WTC11 (cell line): Measurements from ENCODE around the gene PLA2G2E. TPM values are rescaled to one million over a fixed set of nuclear protein-coding genes. Genes with fewer than 3 reads are reported as not detected.

Experiments used
- ATAC-seq: fragments of 200-7000 bp; cut with Tn5 transposase; 2 replicates; pipeline ENCODE4 v1.10.0; 2021; ENCODE audit warnings: mild to moderate bottlenecking, moderate library complexity
- CTCF ChIA-PET: fragments of 300-600 bp; sonication (Branson Sonifier 250); formaldehyde crosslinking; loops from one replicate; lab custom pipeline; 2021; ENCODE audit warnings: antibody characterized with exemption; lab: Charles Lee
- POLR2A ChIA-PET: fragments of 350-600 bp; sonication (Branson Sonifier 250); formaldehyde crosslinking; loops from one replicate; lab custom pipeline; 2021; ENCODE audit warnings: antibody characterized with exemption; lab: Charles Lee
- DNase-seq: peaks from one replicate; pipeline ENCODE4 v3.0.0; 2021; ENCODE audit warnings: low spot score
- H3K27ac Mint-ChIP-seq: 2 replicates; pipeline ENCODE4 v1.8.0; 2021; ENCODE audit warnings: mixed read lengths
- H3K27me3 Mint-ChIP-seq: 2 replicates; pipeline ENCODE4 v1.8.0; 2021; ENCODE audit warnings: low read depth, mild to moderate bottlenecking, moderate library complexity, mixed read lengths
- H3K36me3 Mint-ChIP-seq: 2 replicates; pipeline ENCODE4 v1.8.0; 2021; ENCODE audit warnings: mixed read lengths
- H3K4me1 Mint-ChIP-seq: 2 replicates; pipeline ENCODE4 v1.8.0; 2022; ENCODE audit warnings: mixed read lengths
- H3K4me3 Mint-ChIP-seq: 2 replicates; pipeline ENCODE4 v1.8.0; 2021; ENCODE audit warnings: mild to moderate bottlenecking, moderate library complexity, mixed read lengths
- H3K9me3 Mint-ChIP-seq: 2 replicates; pipeline ENCODE4 v1.8.0; 2021; ENCODE audit warnings: mixed read lengths
- ARID4B ChIP-seq: sonication (generic); formaldehyde crosslinking; IDR thresholded peaks from 2 replicates; pipeline ENCODE4 v1.8.0; 2023; ENCODE audit warnings: missing genetic modification reagents, mild to moderate bottlenecking, borderline replicate concordance
- ATF2 ChIP-seq: sonication (generic); formaldehyde crosslinking; IDR thresholded peaks from 2 replicates; pipeline ENCODE4 v1.8.1; 2022; ENCODE audit warnings: low read depth, missing genetic modification reagents, borderline replicate concordance
- CDX4 ChIP-seq: fragments of 250-450 bp; sonication (Bioruptor Pico); IDR thresholded peaks from 2 replicates; pipeline ENCODE4 v1.9.0; 2021; ENCODE audit warnings: moderate library complexity, mild to moderate bottlenecking, inconsistent platforms, borderline replicate concordance
- CTCF ChIP-seq: fragments of 200-600 bp; IDR thresholded peaks from 2 replicates; pipeline ENCODE4 v1.8.0; 2022; ENCODE audit warnings: antibody characterized with exemption
- GRHL2 ChIP-seq: fragments of 250-450 bp; sonication (Bioruptor Pico); IDR thresholded peaks from 2 replicates; pipeline ENCODE4 v1.8.0; 2022; ENCODE audit warnings: mild to moderate bottlenecking, moderate library complexity; ENCODE audit not compliant: insufficient replicate concordance, severe bottlenecking
- IRF1 ChIP-seq: sonication (generic); formaldehyde crosslinking; IDR thresholded peaks from 2 replicates; pipeline ENCODE4 v1.8.0; 2023; ENCODE audit warnings: missing genetic modification reagents
- KAT7 ChIP-seq: sonication (generic); formaldehyde crosslinking; IDR thresholded peaks from 2 replicates; pipeline ENCODE4 v1.8.1; 2023; ENCODE audit warnings: missing genetic modification reagents, mild to moderate bottlenecking, borderline replicate concordance
- MXD4 ChIP-seq: fragments of 250-450 bp; sonication (Bioruptor Pico); IDR thresholded peaks from 2 replicates; pipeline ENCODE4 v1.8.0; 2021; ENCODE audit warnings: mild to moderate bottlenecking, moderate library complexity, borderline replicate concordance
- MYBL2 ChIP-seq: sonication (generic); formaldehyde crosslinking; IDR thresholded peaks from 2 replicates; pipeline ENCODE4 v1.8.1; 2023; ENCODE audit warnings: mild to moderate bottlenecking, moderate library complexity, missing genetic modification reagents
- NFATC4 ChIP-seq: fragments of 250-450 bp; sonication (Bioruptor Pico); IDR thresholded peaks from 2 replicates; pipeline ENCODE4 v1.9.0; 2021; ENCODE audit warnings: mild to moderate bottlenecking
- NFYB ChIP-seq: sonication (generic); formaldehyde crosslinking; conservative IDR thresholded peaks from 2 replicates; pipeline ENCODE4 v1.8.0; 2022; ENCODE audit warnings: low read depth, missing genetic modification reagents
- NR2C2 ChIP-seq: sonication (generic); formaldehyde crosslinking; IDR thresholded peaks from 2 replicates; pipeline ENCODE4 v1.8.0; 2022; ENCODE audit warnings: mild to moderate bottlenecking, missing genetic modification reagents
- NR3C1 ChIP-seq: sonication (generic); formaldehyde crosslinking; conservative IDR thresholded peaks from 2 replicates; pipeline ENCODE4 v1.8.1; 2023; ENCODE audit warnings: low read depth, mild to moderate bottlenecking, missing genetic modification reagents
- OVOL2 ChIP-seq: fragments of 250-450 bp; sonication (Bioruptor Pico); IDR thresholded peaks from 2 replicates; pipeline ENCODE4 v1.9.0; 2021; ENCODE audit warnings: mild to moderate bottlenecking, borderline replicate concordance
- RORB ChIP-seq: fragments of 250-450 bp; sonication (Bioruptor Pico); IDR thresholded peaks from 2 replicates; pipeline ENCODE4 v1.9.0; 2021; ENCODE audit warnings: mild to moderate bottlenecking
- ZNF317 ChIP-seq: sonication (generic); formaldehyde crosslinking; IDR thresholded peaks from 2 replicates; pipeline ENCODE4 v1.8.1; 2023; ENCODE audit warnings: low read depth, mild to moderate bottlenecking, moderate library complexity, missing genetic modification reagents, borderline replicate concordance
- ZNF396 ChIP-seq: fragments of 250-450 bp; sonication (Bioruptor Pico); IDR thresholded peaks from 2 replicates; pipeline ENCODE4 v1.8.0; 2021; ENCODE audit warnings: mild to moderate bottlenecking, moderate library complexity, borderline replicate concordance
- ZNF423 ChIP-seq: fragments of 250-450 bp; sonication (Bioruptor Pico); IDR thresholded peaks from 2 replicates; pipeline ENCODE4 v2.1.2; 2022; ENCODE audit warnings: mild to moderate bottlenecking, moderate library complexity
- ZSCAN18 ChIP-seq: fragments of 250-450 bp; sonication (Bioruptor Pico); IDR thresholded peaks from 2 replicates; pipeline ENCODE4 v2.1.2; 2022; ENCODE audit warnings: mild to moderate bottlenecking, moderate library complexity
- total RNA-seq: library from RNA; stranded (reverse); gene quantifications from 3 replicates; pipeline ENCODE4 v1.2.3, GENCODE V29; 2021

PLA2G2E gene
- total RNA-seq, 1 experiment from 2014 or later = not detected

GRCh38 chr1:19879661-19880060 is 43.8 kb downstream of the PLA2G2E start:
- POLR2A ChIA-PET = no interaction called here
- no peak for TF ChIP-seq ZSCAN18
- no peak for TF ChIP-seq RORB
- TF ChIP-seq MXD4 (CRISPR knock-in tag) = no peak
- no peak for TF ChIP-seq GRHL2 (CRISPR knock-in tag)
- no peak for TF ChIP-seq CTCF
- no peak for TF ChIP-seq NR2C2
- TF ChIP-seq ZNF396 (CRISPR knock-in tag) = no peak
- TF ChIP-seq ZNF317 = no peak
- TF ChIP-seq OVOL2 (CRISPR knock-in tag) = no peak
- no peak for TF ChIP-seq NR3C1
- no peak for TF ChIP-seq NFYB (CRISPR knock-in tag)
- no peak for TF ChIP-seq MYBL2 (CRISPR knock-in tag)
- no peak for TF ChIP-seq NFATC4
- no peak for TF ChIP-seq CDX4
- TF ChIP-seq ARID4B (CRISPR knock-in tag) = no peak
- H3K36me3 Mint-ChIP-seq = no peaks in the 10 kb centered on the region
- no peak overlapping the region for H3K27ac Mint-ChIP-seq
- H3K4me1 Mint-ChIP-seq = peaks cover 22% of the 10 kb centered on the region
- H3K4me3 Mint-ChIP-seq = no peak overlapping the region
- CTCF ChIA-PET = interaction anchor here (4.5 kb wide), 1 partner anchor 108 kb away, joined by 16 read pairs; no protein-coding TSS in a partner anchor
- H3K27me3 Mint-ChIP-seq = no peaks in the 10 kb centered on the region; the same call in 1 of the 2 replicates
- H3K9me3 Mint-ChIP-seq = peaks cover 5% of the 10 kb centered on the region; the same call in 1 of the 2 replicates
- ATAC-seq (no peak), DNase-seq (no peak)

- DNase-seq (no peak), ATAC-seq (no peak)
- H3K36me3 Mint-ChIP-seq = no peaks in the 10 kb centered on the region
- H3K9me3 Mint-ChIP-seq = peaks cover 8% of the 10 kb centered on the region
- H3K27me3 Mint-ChIP-seq = no peaks in the 10 kb centered on the region; the same call in 1 of the 2 replicates
- ChIA-PET POLR2A (no interaction called here), CTCF (interaction anchor here (4.5 kb wide), 1 partner anchor 107 kb away, joined by 16 read pairs; no protein-coding TSS in a partner anchor)
- no peak overlapping the region for H3K4me3 Mint-ChIP-seq
- peaks cover 22% of the 10 kb centered on the region for H3K4me1 Mint-ChIP-seq
- H3K27ac Mint-ChIP-seq = no peak overlapping the region
- no peak for TF ChIP-seq IRF1 (CRISPR knock-in tag)
- TF ChIP-seq ZNF317 = no peak
- no peak for TF ChIP-seq ATF2
- TF ChIP-seq ZNF423 (CRISPR knock-in tag) = no peak
- no peak for TF ChIP-seq CTCF
- TF ChIP-seq KAT7 (CRISPR knock-in tag) = no peak
These were observed 44.2 kb downstream of the PLA2G2E start for GRCh38 chr1:19879227-19879626.
